T-helper 1 cell (primary cell): ENCODE measurements around the gene AGPAT2.

ENCODE experiments used
- DNase-seq, 5 donors: peaks; one replicate each; pipeline ENCODE4 v3.0.0-alpha.2; 2012 to 2020
- total RNA-seq, 4 donors: gene quantifications; one replicate each; lab custom pipeline; 2026; lab: John Stamatoyannopoulos, UW

The AGPAT2 gene
- total RNA-seq: 4.0 to 6.2 (median 5.1) reads per million in 4 donors

DNA sequence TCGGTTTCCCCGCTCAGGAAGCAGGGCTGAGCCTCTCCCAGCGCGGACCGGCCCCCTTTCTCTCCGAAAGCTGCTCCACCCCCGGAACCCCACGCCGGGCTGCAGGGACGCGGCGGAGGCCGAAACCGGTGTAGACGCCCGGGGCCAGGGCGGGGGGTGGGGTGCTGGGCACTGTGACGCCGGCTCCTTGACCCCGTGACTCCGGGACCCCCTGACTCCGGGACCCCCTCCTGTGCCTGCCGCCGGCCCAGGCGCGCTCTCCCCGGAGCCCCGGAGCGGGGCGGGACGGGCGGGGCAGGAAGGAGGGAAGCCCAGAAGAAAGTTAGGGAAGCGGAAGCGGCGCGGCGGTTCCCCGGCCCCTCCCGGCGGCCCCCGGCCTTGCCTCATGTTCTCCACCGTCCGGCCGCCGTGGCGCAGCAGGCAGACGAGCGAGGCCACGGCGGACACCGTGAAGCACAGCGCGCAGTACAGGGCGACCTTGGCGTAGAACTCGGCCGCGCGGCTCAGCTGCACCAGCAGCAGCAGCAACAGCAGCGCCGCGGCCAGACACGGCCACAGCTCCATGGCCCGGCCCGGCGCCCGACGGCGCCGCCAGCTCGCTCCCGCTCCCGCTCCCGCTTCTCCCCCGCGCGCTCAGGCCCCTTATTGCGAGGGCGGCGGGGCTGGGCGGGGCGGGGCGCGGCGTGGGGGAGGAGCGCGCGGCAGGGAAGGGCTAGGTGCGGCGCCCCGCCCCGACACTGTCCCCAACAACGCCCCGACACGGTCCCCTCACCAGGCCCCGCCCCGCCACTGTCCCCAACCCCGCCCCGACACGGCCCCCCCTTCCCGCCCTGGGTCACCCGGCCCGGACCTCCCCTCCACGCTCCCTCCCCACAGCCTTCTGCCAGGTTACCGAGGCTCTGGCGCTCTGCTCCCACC, at the start of gene AGPAT2:
AGPAT2 (minus strand) TSS at position 664 of the 918 bp plus-strand sequence; CDS start at position 564, 100 bp downstream.
- peak; percentile 32 to 51 (median 48) for DNase-seq

- DNase-seq: no peak
These were observed 48.7 kb upstream of the AGPAT2 start for GRCh38 chr9:136735812-136736480.

DNA sequence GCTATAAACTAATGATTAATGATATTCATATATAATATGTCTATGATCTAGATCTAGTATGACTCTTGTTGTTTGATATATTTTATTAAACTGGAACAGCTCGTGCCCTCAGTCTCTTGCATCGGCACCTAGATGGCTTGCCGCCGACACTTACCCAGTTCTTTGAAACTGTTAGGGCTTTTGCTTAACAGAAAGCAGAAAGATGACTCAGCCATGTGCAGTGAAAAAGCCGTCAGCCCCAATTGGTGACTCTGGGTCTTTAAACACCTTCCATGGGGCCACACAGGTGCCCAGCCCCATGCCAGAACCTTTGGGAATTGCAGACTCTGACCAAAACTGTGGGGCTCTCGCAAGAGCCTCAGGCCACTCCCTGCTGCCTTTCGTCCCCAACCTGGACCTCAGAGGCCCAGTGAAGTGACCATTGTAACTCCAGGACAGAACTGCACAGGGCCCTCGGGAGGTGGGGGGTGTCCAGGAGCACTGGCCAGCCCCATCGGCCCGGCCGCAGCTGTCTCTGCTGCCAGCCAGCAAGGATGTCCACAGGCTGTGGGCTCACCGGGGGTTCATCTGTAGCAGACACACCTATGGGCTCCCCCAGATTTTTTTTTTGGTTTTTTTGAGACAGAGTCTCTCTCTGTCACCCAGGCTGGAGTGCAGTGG, 47.7 kb upstream of the AGPAT2 start:
- DNase-seq: peak in 1 of 5 donors; percentile 33

GRCh38 chr9:136733611-136734010, 46.4 kb upstream of the AGPAT2 start:
- DNase-seq: no peak

DNA sequence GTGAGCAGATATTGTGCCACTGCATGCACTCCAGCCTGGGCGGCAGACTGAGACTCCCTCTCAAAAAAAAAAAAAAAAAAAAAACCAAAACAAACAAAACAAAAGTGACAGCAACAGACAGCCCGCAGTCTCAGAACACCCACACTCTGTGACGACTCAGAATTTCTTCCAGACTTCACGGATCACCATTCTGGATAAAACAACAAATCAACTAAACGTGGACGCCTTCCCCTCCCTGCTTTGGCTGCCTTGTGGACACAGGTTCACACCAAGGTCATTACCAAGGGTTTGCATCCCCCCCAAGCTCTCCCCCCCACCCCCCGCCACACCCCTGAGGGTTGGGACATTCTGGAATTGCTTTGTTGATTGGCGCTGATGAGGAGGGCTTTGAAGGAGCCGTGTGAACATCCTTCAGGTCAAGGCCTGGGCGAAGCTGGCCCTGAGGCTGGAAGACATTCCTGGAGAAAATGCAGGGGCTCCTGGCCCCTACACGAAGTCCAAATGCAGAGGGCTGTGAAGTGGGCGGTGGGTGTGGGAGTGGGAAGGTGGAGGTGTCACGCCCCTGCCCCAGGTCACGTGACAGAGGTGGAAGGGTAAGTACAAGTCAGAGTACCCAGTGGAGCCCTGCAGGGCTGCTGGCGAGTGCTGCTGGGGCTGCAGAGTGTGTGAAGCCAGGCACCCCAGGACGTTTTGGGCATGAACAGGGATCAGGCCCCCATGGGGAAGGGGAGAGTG, 45.4 kb upstream of the AGPAT2 start:
- no peak for DNase-seq

DNA sequence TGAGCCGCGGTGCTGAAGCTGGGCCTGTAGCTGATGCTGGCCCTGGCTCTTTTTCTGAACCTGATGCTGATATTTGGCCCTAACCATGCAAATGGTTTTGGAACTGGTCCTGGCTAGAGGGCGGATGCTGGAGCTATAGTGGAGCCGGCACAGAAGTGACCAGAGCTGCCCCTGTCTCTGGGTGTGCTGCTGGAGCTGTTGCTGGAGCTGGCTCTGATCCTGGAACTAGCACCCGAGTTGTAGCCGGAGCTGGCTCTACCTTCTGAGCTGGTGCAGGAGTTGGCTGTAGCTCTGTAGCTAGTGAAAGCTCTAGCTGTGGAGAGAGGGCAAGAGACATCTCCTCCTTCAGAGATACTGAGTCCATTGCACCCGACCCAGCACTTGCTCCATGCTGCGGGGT, 42.7 kb upstream of the AGPAT2 start:
- no peak for DNase-seq

GRCh38 chr9:136729144-136729543, 41.9 kb upstream of the AGPAT2 start:
- no peak for DNase-seq

DNA sequence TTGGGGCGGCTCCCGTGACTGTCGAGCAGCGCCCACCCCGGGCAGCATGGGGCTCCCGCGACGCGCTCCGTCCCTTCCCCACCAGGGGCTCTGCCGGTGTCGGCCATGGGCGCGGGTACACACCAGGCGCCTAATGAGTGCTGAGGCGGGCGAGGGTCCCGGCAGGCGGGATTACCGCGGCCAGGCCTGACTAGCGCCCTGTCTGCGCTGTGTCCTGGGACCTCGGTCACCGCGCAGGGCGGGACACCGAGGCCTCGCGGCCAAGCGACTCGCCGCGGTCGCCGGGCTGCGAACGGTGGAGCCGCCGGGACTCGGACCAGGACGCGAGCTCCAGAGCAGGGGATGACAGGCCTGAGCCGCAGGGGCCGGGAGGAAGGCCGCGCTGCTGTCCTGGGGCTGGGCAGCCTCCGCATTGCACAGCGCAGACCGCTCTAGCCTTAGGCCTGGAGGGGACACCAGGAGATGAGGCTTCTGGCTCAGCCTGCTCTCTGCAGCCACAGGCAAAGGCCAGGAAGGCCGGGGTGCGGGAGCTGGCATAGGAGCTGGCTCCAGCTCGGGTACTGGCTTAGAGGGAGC, 41.4 kb upstream of the AGPAT2 start:
- no peak for DNase-seq

DNA sequence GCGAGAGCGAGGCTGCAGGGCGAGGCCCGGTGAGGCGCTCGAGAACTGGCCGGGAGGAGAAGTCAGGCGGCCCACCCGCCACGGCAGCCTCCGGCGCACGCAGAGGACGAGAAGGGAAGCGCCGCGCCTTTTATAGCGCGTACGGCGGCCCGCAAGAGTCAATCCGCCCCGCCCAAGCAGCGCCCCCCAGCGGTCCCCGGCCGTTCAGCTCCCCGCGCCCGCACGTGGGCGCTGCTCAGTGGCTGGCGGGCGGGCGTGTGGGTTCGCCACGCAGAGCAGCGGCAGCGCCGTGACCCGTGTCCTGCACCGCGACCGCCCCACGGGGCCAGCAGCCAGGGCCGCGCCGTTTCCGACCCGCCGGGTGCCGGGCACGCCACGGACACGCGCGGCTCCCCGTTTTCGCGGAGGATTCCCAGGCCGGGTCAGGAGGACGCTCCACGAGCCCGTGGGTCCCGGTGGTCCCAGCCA, 40.9 kb upstream of the AGPAT2 start:
- peak; percentile 82 to 92 (median 89) for DNase-seq

- peak in 3 of 5 donors; percentile 39 to 60 (median 47) for DNase-seq
These were observed 39.5 kb upstream of the AGPAT2 start for GRCh38 chr9:136726631-136727191.

- DNase-seq: no peak
These were observed 38.9 kb upstream of the AGPAT2 start for GRCh38 chr9:136726118-136726517.

DNA sequence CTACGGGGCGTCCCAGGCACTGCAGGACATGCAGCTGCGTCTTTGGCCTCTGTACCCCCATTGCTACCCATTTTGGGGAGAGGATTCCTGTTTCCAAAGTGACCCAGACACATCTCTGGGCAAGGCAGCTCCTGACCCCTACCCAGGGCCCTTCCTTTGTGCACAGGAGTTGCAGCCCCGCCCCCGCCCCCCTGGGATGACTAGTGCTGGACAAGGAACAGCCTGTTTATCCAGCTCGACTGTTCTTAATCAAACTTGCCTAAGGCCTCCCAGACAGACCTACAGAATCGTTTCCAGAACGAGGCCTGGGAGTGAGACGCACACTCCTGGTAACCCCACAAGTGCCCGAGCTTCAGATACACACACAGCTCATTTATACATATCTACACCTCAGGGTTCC, 38.4 kb upstream of the AGPAT2 start:
- DNase-seq: no peak

- DNase-seq: no peak
These were observed 37.5 kb upstream of the AGPAT2 start for GRCh38 chr9:136724772-136725171.

DNA sequence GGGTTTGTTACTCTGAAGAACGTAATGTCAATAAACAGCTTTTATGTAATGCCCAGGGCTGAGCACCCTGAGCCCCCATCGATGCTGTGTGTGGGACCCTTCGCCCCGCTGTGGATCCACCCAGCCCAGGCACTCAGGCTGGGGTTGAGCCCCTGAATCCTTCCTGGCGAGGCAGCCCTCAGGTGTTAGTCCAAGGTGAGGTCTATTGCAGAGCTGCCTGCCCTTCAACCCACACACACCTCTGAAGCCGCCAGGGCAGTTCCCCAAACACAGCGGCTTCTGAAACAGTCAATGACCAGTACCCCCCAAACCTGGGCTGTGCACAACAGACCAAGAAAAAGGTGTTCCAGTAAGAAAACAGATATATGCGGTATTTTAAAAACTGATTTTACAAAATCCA, 36.7 kb upstream of the AGPAT2 start:
- DNase-seq: no peak

DNA sequence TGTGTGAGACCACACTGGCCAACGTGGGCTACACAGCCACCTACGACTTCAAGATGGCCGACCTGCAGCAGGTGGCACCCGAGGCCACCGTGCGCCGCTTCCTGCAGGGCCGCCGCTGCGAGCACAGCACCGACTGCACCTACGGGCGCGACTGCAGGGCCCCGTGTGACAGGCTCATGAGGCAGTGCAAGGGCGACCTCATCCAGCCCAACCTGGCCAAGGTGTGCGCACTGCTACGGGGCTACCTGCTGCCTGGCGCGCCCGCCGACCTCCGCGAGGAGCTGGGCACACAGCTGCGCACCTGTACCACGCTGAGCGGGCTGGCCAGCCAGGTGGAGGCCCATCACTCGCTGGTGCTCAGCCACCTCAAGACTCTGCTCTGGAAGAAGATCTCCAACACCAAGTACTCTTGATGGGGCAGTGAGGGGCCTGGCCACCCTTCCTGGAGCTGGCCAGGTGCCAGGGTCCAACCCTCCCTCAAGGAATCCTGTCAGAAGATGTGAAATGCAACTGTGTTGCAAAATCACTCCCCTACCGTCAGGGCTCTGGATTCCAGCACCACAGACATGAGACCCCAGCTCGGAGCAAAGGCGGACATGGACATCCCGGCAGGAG, 36.2 kb upstream of the AGPAT2 start:
- DNase-seq: no peak

GRCh38 chr9:136722969-136723356, 35.7 kb upstream of the AGPAT2 start:
- DNase-seq: no peak

DNA sequence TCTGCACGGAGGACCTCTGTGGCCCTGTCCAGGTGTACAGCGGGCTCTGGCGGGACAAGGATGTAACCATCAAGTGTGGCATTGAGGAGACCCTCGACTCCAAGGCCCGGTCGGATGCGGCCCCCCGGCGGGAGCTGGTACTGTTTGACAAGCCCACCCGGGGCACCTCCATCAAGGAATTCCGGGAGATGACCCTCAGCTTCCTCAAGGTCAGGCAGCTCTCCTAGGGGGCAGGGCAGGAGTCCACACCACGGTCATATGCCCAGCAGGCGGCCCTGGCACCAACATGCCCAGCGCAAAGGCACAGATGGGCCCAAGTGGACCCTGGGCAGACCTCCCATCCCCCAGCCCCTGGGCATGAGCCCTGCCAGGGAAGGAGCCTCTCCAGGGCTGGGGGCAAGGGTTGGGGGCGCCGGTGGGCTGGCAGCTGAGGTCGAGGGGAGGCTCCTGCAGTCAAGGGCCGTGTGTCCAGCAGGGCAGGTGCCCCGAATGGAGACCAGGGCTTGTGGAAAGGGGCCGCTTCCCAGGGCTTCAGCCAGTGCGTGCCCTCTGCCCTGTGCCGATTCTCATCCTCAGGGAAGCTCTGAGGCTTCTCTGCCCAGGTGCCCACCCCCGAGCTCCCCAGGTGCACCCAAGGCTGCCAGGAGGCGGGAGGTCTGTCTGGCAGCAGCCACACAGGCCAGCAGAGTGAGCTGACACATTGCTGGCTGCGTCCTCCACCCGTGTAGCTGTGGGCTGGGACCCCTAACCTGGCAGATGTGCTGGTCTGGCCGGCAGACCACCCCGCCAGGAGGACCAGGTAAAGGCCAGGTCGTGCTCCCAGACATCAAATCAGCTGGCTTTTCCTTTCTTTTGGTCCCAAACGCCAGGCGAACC, 35.1 kb upstream of the AGPAT2 start:
- DNase-seq: no peak

GRCh38 chr9:136721339-136722092, 34.3 kb upstream of the AGPAT2 start:
- no peak for DNase-seq

GRCh38 chr9:136720898-136721338, 33.7 kb upstream of the AGPAT2 start:
- no peak for DNase-seq
